ENCODE data around the gene ACD.
"Not testable (repeated sequence)": the region's sequence is repeated elsewhere in the genome, so short reads cannot be mapped to it uniquely, and the experiment has no call there.

ACD gene

GRCh38 chr16:67659675-67660563, at the start of gene ACD:
ACD (minus strand) TSS chr16:67660260; CDS start chr16:67660220, 40 bp downstream.
- DNase-seq: peak; percentile 93 to 96

GRCh38 chr16:67709050-67709449, 49.0 kb upstream of the ACD start:
- DNase-seq: no peak

- DNase-seq: no peak
Measured at GRCh38 chr16:67708368-67708771, 48.3 kb upstream of the ACD start.

GRCh38 chr16:67707790-67708189, 47.7 kb upstream of the ACD start:
- no peak for DNase-seq

GRCh38 chr16:67707210-67707609, 47.1 kb upstream of the ACD start:
- DNase-seq: no peak

- no peak for DNase-seq
Measured at GRCh38 chr16:67704110-67704509, 44.0 kb upstream of the ACD start.

- no peak for DNase-seq
Measured at GRCh38 chr16:67703626-67704025, 43.6 kb upstream of the ACD start.

- no peak for DNase-seq
Measured at GRCh38 chr16:67702130-67702529, 42.1 kb upstream of the ACD start.

- no peak for DNase-seq
Measured at GRCh38 chr16:67701420-67701819, 41.4 kb upstream of the ACD start.

- DNase-seq: no peak
Measured at GRCh38 chr16:67699265-67699664, 39.2 kb upstream of the ACD start.

- DNase-seq: no peak
Measured at GRCh38 chr16:67697422-67698185, 37.5 kb upstream of the ACD start.

GRCh38 chr16:67694611-67695010, 34.6 kb upstream of the ACD start:
- no peak for DNase-seq

- not testable (repeated sequence) for DNase-seq
Measured at GRCh38 chr16:67693517-67694285, 33.6 kb upstream of the ACD start.

GRCh38 chr16:67685388-67686112, 25.5 kb upstream of the ACD start:
- no peak for DNase-seq

GRCh38 chr16:67683767-67684166, 23.7 kb upstream of the ACD start:
- no peak for DNase-seq

GRCh38 chr16:67679935-67680897, 20.2 kb upstream of the ACD start:
- no peak for DNase-seq

- DNase-seq: no peak
Measured at GRCh38 chr16:67678354-67679023, 18.4 kb upstream of the ACD start.

- DNase-seq: no peak
Measured at GRCh38 chr16:67677712-67678111, 17.7 kb upstream of the ACD start.

- DNase-seq: no peak
Measured at GRCh38 chr16:67676939-67677338, 16.9 kb upstream of the ACD start.

GRCh38 chr16:67676516-67676915, 16.5 kb upstream of the ACD start:
- DNase-seq: no peak

GRCh38 chr16:67675999-67676398, 15.9 kb upstream of the ACD start:
- DNase-seq: no peak
